ENCODE results near the gene PITHD1. TPM values are rescaled to one million over a fixed set of nuclear protein-coding genes. Genes with fewer than 3 reads are reported as not detected.
"Not testable (repeated sequence)": the region's sequence is repeated elsewhere in the genome, so short reads cannot be mapped to it uniquely, and the experiment has no call there.

The PITHD1 gene
- total RNA-seq, 4 donors from 2014 or later, result 77.0 to 115 (median 85.7) TPM

GRCh38 chr1:23779826-23780371, 1.7 kb downstream of the PITHD1 start:
- intact Hi-C loops (cut with DNase I; ENCODE audit: low total_unique reads), result no loop called here
- no peak for TF ChIP-seq CTCF (IDR thresholded peaks at IDR 0.05)
- no peak for TF ChIP-seq POLR2A (IDR thresholded peaks at IDR 0.05)
- 50 to 54% methylated on average over 3 of the region's 3 CpGs for WGBS, 2 donors
- no peak for DNase-seq (ENCODE audit: low spot score in 2 of 2)
- no peak overlapping the region for H3K4me3 ChIP-seq (ENCODE audit: low read depth, poor library complexity, severe bottlenecking)

- WGBS, 2 donors, result 95 to 96% methylated on average over 11 of the region's 11 CpGs
- intact Hi-C loops (cut with DNase I; ENCODE audit: low total_unique reads); H3K4me3 ChIP-seq (ENCODE audit: low read depth, poor library complexity, severe bottlenecking); DNase-seq (ENCODE audit: low spot score in 2 of 2): not testable (repeated sequence)
Measured at GRCh38 chr1:23783141-23783540, 4.9 kb downstream of the PITHD1 start.

GRCh38 chr1:23784846-23785245, 6.6 kb downstream of the PITHD1 start:
- TF ChIP-seq CTCF (IDR thresholded peaks at IDR 0.05) (no peak), POLR2A (IDR thresholded peaks at IDR 0.05) (no peak)
- H3K4me3 ChIP-seq (ENCODE audit: low read depth, poor library complexity, severe bottlenecking), result no peak overlapping the region
- no peak for DNase-seq (ENCODE audit: low spot score in 2 of 2)
- WGBS, 2 donors, result 82 to 88% methylated on average over 4 of the region's 4 CpGs
- intact Hi-C loops (cut with DNase I; ENCODE audit: low total_unique reads), result no loop called here

DNA sequence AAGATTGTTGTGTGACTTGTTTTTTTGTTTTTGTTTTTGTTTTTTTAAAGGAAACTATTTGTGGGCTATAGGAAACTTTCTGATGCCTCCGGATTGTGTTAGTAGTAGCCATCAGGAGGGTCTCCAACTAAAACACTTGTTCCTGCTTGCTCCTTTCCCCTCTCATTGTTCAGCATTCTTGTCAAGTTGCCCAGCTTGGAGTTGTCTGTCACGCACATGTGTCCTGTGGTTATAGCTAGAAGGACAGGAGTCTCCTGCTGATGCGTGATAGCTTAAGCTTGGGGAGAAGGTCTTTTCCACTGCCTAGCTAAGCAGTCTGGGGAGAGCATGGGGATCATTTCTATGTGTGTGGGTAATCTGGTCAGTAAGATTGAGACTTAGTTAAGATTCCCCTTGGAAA, 9.5 kb downstream of the PITHD1 start:
- WGBS, 2 donors, result 84 to 85% methylated on average over 3 of the region's 3 CpGs
- no peak for TF ChIP-seq CTCF (IDR thresholded peaks at IDR 0.05)
- no peak for TF ChIP-seq POLR2A (IDR thresholded peaks at IDR 0.05)
- no peak overlapping the region for H3K4me3 ChIP-seq (ENCODE audit: low read depth, poor library complexity, severe bottlenecking)
- intact Hi-C loops (cut with DNase I; ENCODE audit: low total_unique reads), result no loop called here
- no peak for DNase-seq (ENCODE audit: low spot score in 2 of 2)

DNA sequence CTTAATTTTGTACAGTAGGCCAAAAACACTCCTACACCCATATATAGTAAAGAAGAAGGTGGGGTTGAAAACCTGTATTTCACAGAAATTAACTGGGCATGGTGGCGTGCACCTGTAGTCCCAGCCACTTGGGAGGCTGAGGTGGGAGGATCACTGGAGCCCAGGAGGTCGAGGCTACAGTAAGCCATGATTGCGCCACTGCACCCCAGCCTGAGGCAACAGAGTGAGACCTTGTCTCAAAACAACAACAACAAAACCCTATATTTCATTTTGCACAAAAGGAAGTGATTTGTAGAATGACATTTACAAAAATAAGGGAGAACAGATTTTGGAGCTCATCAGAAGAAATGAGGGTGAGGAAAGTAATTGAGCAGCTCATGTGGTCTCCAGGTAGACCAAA, 10.5 kb downstream of the PITHD1 start:
- intact Hi-C loops (cut with DNase I; ENCODE audit: low total_unique reads), result no loop called here
- H3K4me3 ChIP-seq (ENCODE audit: low read depth, poor library complexity, severe bottlenecking), result no peak overlapping the region
- WGBS, 2 donors, result 96 to 97% methylated on average over 3 of the region's 3 CpGs
- no peak for DNase-seq (ENCODE audit: low spot score in 2 of 2)
- TF ChIP-seq POLR2A (IDR thresholded peaks at IDR 0.05) (no peak), CTCF (IDR thresholded peaks at IDR 0.05) (no peak)

GRCh38 chr1:23790696-23791515, 12.7 kb downstream of the PITHD1 start, which contains the start of gene LYPLA2:
Gene LYPLA2 (plus strand): TSS chr1:23791145. CDS start chr1:23792683, 1,538 bp downstream.
- peak; percentile 93 to 99 for DNase-seq (ENCODE audit: low spot score in 2 of 2)
- intact Hi-C loops (cut with DNase I; ENCODE audit: low total_unique reads), result no loop called here
- 1% methylated on average over 47 of the region's 47 CpGs for WGBS, 2 donors
- TF ChIP-seq POLR2A (IDR thresholded peaks at IDR 0.05), result no peak
- TF ChIP-seq CTCF (IDR thresholded peaks at IDR 0.05), result no peak
- peak within 1 kb of the TSS; percentile 44 for H3K4me3 ChIP-seq (ENCODE audit: low read depth, poor library complexity, severe bottlenecking)

Measured in lower leg skin (tissue), 4 donors.